HG02798 (cell line): ENCODE results near the gene SIKE1.
"Not testable (repeated sequence)": the region's sequence is repeated elsewhere in the genome, so short reads cannot be mapped to it uniquely, and the experiment has no call there.

ENCODE experiments used
- ATAC-seq: cut with Tn5 transposase; IDR thresholded peaks from one replicate; pipeline ENCODE4 v1.9.1; 2021; ENCODE audit warnings: mild to moderate bottlenecking; ENCODE audit not compliant: unreplicated experiment, poor library complexity

Gene SIKE1

GRCh38 chr1:114756009-114756892, 24.2 kb downstream of the SIKE1 start:
- ATAC-seq = peak; percentile 52

- ATAC-seq = no peak
These were observed 25.2 kb downstream of the SIKE1 start for GRCh38 chr1:114755006-114755931.

GRCh38 chr1:114753702-114754101, 26.8 kb downstream of the SIKE1 start:
- not testable (repeated sequence) for ATAC-seq

GRCh38 chr1:114753143-114753542, 27.3 kb downstream of the SIKE1 start:
- ATAC-seq = no peak

- no peak for ATAC-seq
These were observed 29.7 kb downstream of the SIKE1 start for GRCh38 chr1:114750780-114751179.

- ATAC-seq = no peak
These were observed 30.6 kb downstream of the SIKE1 start for GRCh38 chr1:114749835-114750234.

GRCh38 chr1:114746450-114747121, 33.9 kb downstream of the SIKE1 start:
- no peak for ATAC-seq

GRCh38 chr1:114745291-114745690, 35.2 kb downstream of the SIKE1 start:
- ATAC-seq = no peak

GRCh38 chr1:114741963-114742746, 38.3 kb downstream of the SIKE1 start:
- no peak for ATAC-seq

GRCh38 chr1:114740331-114740730, 40.2 kb downstream of the SIKE1 start:
- ATAC-seq = no peak

GRCh38 chr1:114737314-114737849, 43.1 kb downstream of the SIKE1 start:
- no peak for ATAC-seq

GRCh38 chr1:114735479-114735878, 45.0 kb downstream of the SIKE1 start:
- no peak for ATAC-seq

- ATAC-seq = no peak
These were observed 50.7 kb downstream of the SIKE1 start for GRCh38 chr1:114729782-114730181.

GRCh38 chr1:114728553-114728952, 51.9 kb downstream of the SIKE1 start:
- no peak for ATAC-seq

- ATAC-seq = no peak
These were observed 55.3 kb downstream of the SIKE1 start for GRCh38 chr1:114725230-114725629.

- no peak for ATAC-seq
These were observed 56.6 kb downstream of the SIKE1 start for GRCh38 chr1:114723915-114724314.

- no peak for ATAC-seq
These were observed 57.0 kb downstream of the SIKE1 start for GRCh38 chr1:114723457-114723856.

- ATAC-seq = no peak
These were observed 60.0 kb downstream of the SIKE1 start for GRCh38 chr1:114720492-114720891.
